HepG2 (cell line): ENCODE data around the gene RNFT2. TPM values are rescaled to one million over a fixed set of nuclear protein-coding genes. Genes with fewer than 3 reads are reported as not detected.

Experiments
- ATM ChIP-seq: fragments of 450-650 bp; IDR thresholded peaks from 2 replicates; pipeline ENCODE4 v1.7.1; 2017; ENCODE audit warnings: mild to moderate bottlenecking, borderline replicate concordance
- DNMT1 ChIP-seq: sonication (generic); formaldehyde crosslinking; IDR thresholded peaks from 2 replicates; pipeline ENCODE4 v1.5.1; 2020; ENCODE audit warnings: mild to moderate bottlenecking, missing genetic modification reagents
- HNRNPLL ChIP-seq: fragments of 200-400 bp; formaldehyde crosslinking; IDR thresholded peaks from 2 replicates; pipeline ENCODE4 v1.6.1; 2017; ENCODE audit warnings: mild to moderate bottlenecking, low read depth, low read length; ENCODE audit not compliant: poor library complexity, severe bottlenecking
- IRF2 ChIP-seq: IDR thresholded peaks from 2 replicates; pipeline ENCODE4 v1.6.1; 2018; ENCODE audit warnings: missing genetic modification reagents, missing compliant biosample characterization
- MED8 ChIP-seq: sonication (generic); formaldehyde crosslinking; IDR thresholded peaks from 2 replicates; pipeline ENCODE4 v1.8.1; 2023; ENCODE audit warnings: mild to moderate bottlenecking, missing genetic modification reagents; ENCODE audit not compliant: insufficient replicate concordance
- MEIS1 ChIP-seq: sonication (generic); formaldehyde crosslinking; IDR thresholded peaks from 2 replicates; pipeline ENCODE4 v1.9.0; 2021; ENCODE audit warnings: mild to moderate bottlenecking, missing genetic modification reagents, moderate library complexity, borderline replicate concordance
- MLX ChIP-seq: IDR thresholded peaks from 2 replicates; pipeline ENCODE4 v1.6.1; 2016
- MXD3 ChIP-seq: IDR thresholded peaks from 2 replicates; pipeline ENCODE4 v1.6.1; 2016; ENCODE audit warnings: mild to moderate bottlenecking, missing biosample characterization, missing genetic modification reagents
- NFKBIZ ChIP-seq: IDR thresholded peaks from 2 replicates; pipeline ENCODE4 v1.6.1; 2018; ENCODE audit warnings: missing genetic modification reagents, missing compliant biosample characterization
- NR2F1 ChIP-seq, 2 experiments: fragments of 450-650 bp in 1 of 2; formaldehyde crosslinking in 1 of 2; IDR thresholded peaks; 2 replicates each; pipeline versions ENCODE4 v1.5.0 to v1.6.1; 2016 to 2020; ENCODE audit warnings: mild to moderate bottlenecking in 1 of 2, missing compliant biosample characterization in 1 of 2, missing genetic modification reagents in 1 of 2, moderate library complexity in 1 of 2
- PHB2 ChIP-seq: fragments of 450-650 bp; IDR thresholded peaks from 2 replicates; pipeline ENCODE4 v1.6.1; 2018; ENCODE audit not compliant: partially characterized antibody
- POLR2AphosphoS2 ChIP-seq: IDR thresholded peaks from 2 replicates; pipeline ENCODE4 v1.6.1; 2011; ENCODE audit warnings: low read depth, low read length, improper control_type of control experiment
- SMAD9 ChIP-seq: sonication (generic); formaldehyde crosslinking; IDR thresholded peaks from 2 replicates; pipeline ENCODE4 v1.5.1; 2020; ENCODE audit warnings: mild to moderate bottlenecking, missing genetic modification reagents
- SP4 ChIP-seq: sonication (generic); formaldehyde crosslinking; IDR thresholded peaks from 2 replicates; pipeline ENCODE4 v1.8.1; 2023; ENCODE audit warnings: mild to moderate bottlenecking, missing genetic modification reagents
- TCF7L2 ChIP-seq: IDR thresholded peaks from 2 replicates; pipeline ENCODE4 v1.6.1; 2011; ENCODE audit warnings: mild to moderate bottlenecking, low read depth, low read length, moderate library complexity
- ZBTB2 ChIP-seq: sonication (generic); formaldehyde crosslinking; IDR thresholded peaks from 2 replicates; pipeline ENCODE4 v1.8.0; 2022; ENCODE audit warnings: low read depth, missing genetic modification reagents
- ZNF253 ChIP-seq: sonication (generic); formaldehyde crosslinking; IDR thresholded peaks from 2 replicates; pipeline ENCODE4 v1.8.0; 2022; ENCODE audit warnings: mild to moderate bottlenecking, missing genetic modification reagents, borderline replicate concordance
- ZNF337 ChIP-seq: sonication (generic); formaldehyde crosslinking; IDR thresholded peaks from 2 replicates; pipeline ENCODE4 v1.5.1; 2020; ENCODE audit warnings: missing genetic modification reagents, low read depth, mild to moderate bottlenecking, borderline replicate concordance
- ZNF737 ChIP-seq: sonication (generic); formaldehyde crosslinking; IDR thresholded peaks from 2 replicates; pipeline ENCODE4 v1.5.0; 2020; ENCODE audit warnings: missing genetic modification reagents, mild to moderate bottlenecking, borderline replicate concordance
- ZSCAN12 ChIP-seq: sonication (generic); formaldehyde crosslinking; IDR thresholded peaks from 2 replicates; pipeline ENCODE4 v1.9.0; 2021; ENCODE audit warnings: mild to moderate bottlenecking, missing genetic modification reagents
- polyA plus RNA-seq, 8 experiments: library from polyadenylated mRNA; depleted of rRNA in 3 of 8; stranded (reverse) in 7 of 8; unstranded in 1 of 8; fragments of >200 nt; fragmentation: Illumina TruSeq in 4 of 8; extraction: Trizol in 4 of 8; gene quantifications; 2 replicates each; pipeline versions ENCODE4 v1.2.1 to v1.2.3, GENCODE V29; 2011 to 2016; ENCODE audit warnings: low read depth in 4 of 8, missing spikeins in 1 of 8, mixed read lengths in 1 of 8; ENCODE audit not compliant: insufficient read depth in 1 of 8
- total RNA-seq, 5 experiments: library from RNA; depleted of rRNA; stranded (reverse); fragments of >200 nt; fragmentation: Illumina TruSeq; extraction: Trizol; gene quantifications; 2 replicates each; pipeline ENCODE4 v1.2.3, GENCODE V29; 2016; ENCODE audit warnings: low read depth in 1 of 5
- TF ChIP-seq, protein P1 (sequence below): sonication (generic); formaldehyde crosslinking; IDR thresholded peaks from 2 replicates; pipeline ENCODE4 v1.4.0; 2020; ENCODE audit warnings: missing genetic modification reagents
- TF ChIP-seq, protein P2 (sequence below): sonication (generic); formaldehyde crosslinking; IDR thresholded peaks from 2 replicates; pipeline ENCODE4 v1.9.0; 2021; ENCODE audit warnings: missing genetic modification reagents, borderline replicate concordance
- TF ChIP-seq, protein P3 (sequence below): sonication (generic); formaldehyde crosslinking; IDR thresholded peaks from 2 replicates; pipeline ENCODE4 v1.8.1; 2023; ENCODE audit warnings: missing genetic modification reagents, inconsistent platforms, borderline replicate concordance

The RNFT2 gene
- total and polyA plus RNA-seq, 2 of the 13 experiments (the other 11 are each of a cell fraction or from before 2014, with no cell fraction given), result 3.3 to 8.3 TPM

- TF ChIP-seq, protein P1, sequence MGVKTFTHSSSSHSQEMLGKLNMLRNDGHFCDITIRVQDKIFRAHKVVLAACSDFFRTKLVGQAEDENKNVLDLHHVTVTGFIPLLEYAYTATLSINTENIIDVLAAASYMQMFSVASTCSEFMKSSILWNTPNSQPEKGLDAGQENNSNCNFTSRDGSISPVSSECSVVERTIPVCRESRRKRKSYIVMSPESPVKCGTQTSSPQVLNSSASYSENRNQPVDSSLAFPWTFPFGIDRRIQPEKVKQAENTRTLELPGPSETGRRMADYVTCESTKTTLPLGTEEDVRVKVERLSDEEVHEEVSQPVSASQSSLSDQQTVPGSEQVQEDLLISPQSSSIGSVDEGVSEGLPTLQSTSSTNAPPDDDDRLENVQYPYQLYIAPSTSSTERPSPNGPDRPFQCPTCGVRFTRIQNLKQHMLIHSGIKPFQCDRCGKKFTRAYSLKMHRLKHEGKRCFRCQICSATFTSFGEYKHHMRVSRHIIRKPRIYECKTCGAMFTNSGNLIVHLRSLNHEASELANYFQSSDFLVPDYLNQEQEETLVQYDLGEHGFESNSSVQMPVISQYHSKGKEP (CRISPR knock-in tag), result no peak
- TF ChIP-seq ZNF337 (no peak), MLX (peak; percentile 48; the same call in 1 of the 2 replicates), HNRNPLL (peak; percentile 86), SP4 (peak; percentile 98), TCF7L2 (no peak), SMAD9 (CRISPR knock-in tag) (no peak), MED8 (CRISPR knock-in tag) (peak; percentile 73), MXD3 (CRISPR knock-in tag) (peak; percentile 63; the same call in 1 of the 2 replicates), POLR2AphosphoS2 (no peak), ZNF253 (no peak), DNMT1 (CRISPR knock-in tag) (no peak), MEIS1 (CRISPR knock-in tag) (peak; percentile 93), PHB2 (no peak), ZNF737 (CRISPR knock-in tag) (no peak), ATM (no peak), ZBTB2 (no peak), ZSCAN12 (CRISPR knock-in tag) (no peak), IRF2 (peak; percentile 74; the same call in 1 of the 2 replicates), NR2F1 (CRISPR knock-in tag; IDR thresholded peaks at IDR 0.05) (no peak), NFKBIZ (CRISPR knock-in tag) (no peak)
- TF ChIP-seq, protein P2, sequence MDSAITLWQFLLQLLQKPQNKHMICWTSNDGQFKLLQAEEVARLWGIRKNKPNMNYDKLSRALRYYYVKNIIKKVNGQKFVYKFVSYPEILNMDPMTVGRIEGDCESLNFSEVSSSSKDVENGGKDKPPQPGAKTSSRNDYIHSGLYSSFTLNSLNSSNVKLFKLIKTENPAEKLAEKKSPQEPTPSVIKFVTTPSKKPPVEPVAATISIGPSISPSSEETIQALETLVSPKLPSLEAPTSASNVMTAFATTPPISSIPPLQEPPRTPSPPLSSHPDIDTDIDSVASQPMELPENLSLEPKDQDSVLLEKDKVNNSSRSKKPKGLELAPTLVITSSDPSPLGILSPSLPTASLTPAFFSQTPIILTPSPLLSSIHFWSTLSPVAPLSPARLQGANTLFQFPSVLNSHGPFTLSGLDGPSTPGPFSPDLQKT (CRISPR knock-in tag), result no peak
- TF ChIP-seq, protein P3, sequence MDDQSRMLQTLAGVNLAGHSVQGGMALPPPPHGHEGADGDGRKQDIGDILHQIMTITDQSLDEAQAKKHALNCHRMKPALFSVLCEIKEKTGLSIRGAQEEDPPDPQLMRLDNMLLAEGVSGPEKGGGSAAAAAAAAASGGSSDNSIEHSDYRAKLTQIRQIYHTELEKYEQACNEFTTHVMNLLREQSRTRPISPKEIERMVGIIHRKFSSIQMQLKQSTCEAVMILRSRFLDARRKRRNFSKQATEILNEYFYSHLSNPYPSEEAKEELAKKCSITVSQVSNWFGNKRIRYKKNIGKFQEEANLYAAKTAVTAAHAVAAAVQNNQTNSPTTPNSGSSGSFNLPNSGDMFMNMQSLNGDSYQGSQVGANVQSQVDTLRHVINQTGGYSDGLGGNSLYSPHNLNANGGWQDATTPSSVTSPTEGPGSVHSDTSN (CRISPR knock-in tag), result no peak
Observed at GRCh38 chr12:116737774-116738657, at the start of gene RNFT2, which contains the start of gene SPRING1 (continued).
